Activated T-cell treated with anti-CD3 and anti-CD28 coated beads for 4 hours (primary cell): ENCODE data around the gene UHRF2.
"Not testable (repeated sequence)": the region's sequence is repeated elsewhere in the genome, so short reads cannot be mapped to it uniquely, and the experiment has no call there.

Source experiments
- DNase-seq: peaks from one replicate; pipeline ENCODE4 v3.0.0-alpha.2; 2020

UHRF2 gene

GRCh38 chr9:6412487-6413364, at the start of gene UHRF2:
TSS of gene UHRF2 (plus strand) at chr9:6413199. CDS start at chr9:6413491, 292 bp downstream.
- DNase-seq, result peak; percentile 99

GRCh38 chr9:6367128-6367890, 45.7 kb upstream of the UHRF2 start:
- no peak for DNase-seq

GRCh38 chr9:6368831-6369230, 44.2 kb upstream of the UHRF2 start:
- DNase-seq, result no peak

- not testable (repeated sequence) for DNase-seq
These were observed 31.5 kb upstream of the UHRF2 start for GRCh38 chr9:6381477-6382012.

- no peak for DNase-seq
These were observed 30.3 kb upstream of the UHRF2 start for GRCh38 chr9:6382681-6383080.

- DNase-seq, result no peak
These were observed 29.3 kb upstream of the UHRF2 start for GRCh38 chr9:6383551-6384225.

- no peak for DNase-seq
These were observed 28.3 kb upstream of the UHRF2 start for GRCh38 chr9:6384732-6385131.

- no peak for DNase-seq
These were observed 13.9 kb upstream of the UHRF2 start for GRCh38 chr9:6399071-6399470.

GRCh38 chr9:6405371-6405770, 7.6 kb upstream of the UHRF2 start:
- no peak for DNase-seq

- no peak for DNase-seq
These were observed 5.2 kb upstream of the UHRF2 start for GRCh38 chr9:6407778-6408177.

GRCh38 chr9:6408320-6408719, 4.7 kb upstream of the UHRF2 start:
- no peak for DNase-seq

- DNase-seq, result no peak
These were observed 3.2 kb upstream of the UHRF2 start for GRCh38 chr9:6409811-6410210.

GRCh38 chr9:6410633-6411032, 2.4 kb upstream of the UHRF2 start:
- DNase-seq, result no peak

- DNase-seq, result peak; percentile 18
These were observed 607 bp downstream of the UHRF2 start for GRCh38 chr9:6413365-6414246.

- no peak for DNase-seq
These were observed 1.2 kb downstream of the UHRF2 start for GRCh38 chr9:6414247-6414641.

- no peak for DNase-seq
These were observed 2.3 kb downstream of the UHRF2 start for GRCh38 chr9:6415266-6415665.

GRCh38 chr9:6417186-6417585, 4.2 kb downstream of the UHRF2 start:
- DNase-seq, result no peak

- DNase-seq, result no peak
These were observed 5.8 kb downstream of the UHRF2 start for GRCh38 chr9:6418764-6419163.

- no peak for DNase-seq
These were observed 11.9 kb downstream of the UHRF2 start for GRCh38 chr9:6424940-6425339.

GRCh38 chr9:6426117-6426516, 13.1 kb downstream of the UHRF2 start:
- no peak for DNase-seq

GRCh38 chr9:6428940-6429889, 16.2 kb downstream of the UHRF2 start:
- DNase-seq, result no peak
